CD4-positive, alpha-beta T cell treated with Interleukin-4 for 4 hours (primary cell): Measurements from ENCODE around the gene EIF4E1B.
"Not testable (repeated sequence)": the region's sequence is repeated elsewhere in the genome, so short reads cannot be mapped to it uniquely, and the experiment has no call there.

Experiments
- DNase-seq: peaks from one replicate; pipeline ENCODE4 v3.0.0-alpha.2; 2020

Gene EIF4E1B

DNA sequence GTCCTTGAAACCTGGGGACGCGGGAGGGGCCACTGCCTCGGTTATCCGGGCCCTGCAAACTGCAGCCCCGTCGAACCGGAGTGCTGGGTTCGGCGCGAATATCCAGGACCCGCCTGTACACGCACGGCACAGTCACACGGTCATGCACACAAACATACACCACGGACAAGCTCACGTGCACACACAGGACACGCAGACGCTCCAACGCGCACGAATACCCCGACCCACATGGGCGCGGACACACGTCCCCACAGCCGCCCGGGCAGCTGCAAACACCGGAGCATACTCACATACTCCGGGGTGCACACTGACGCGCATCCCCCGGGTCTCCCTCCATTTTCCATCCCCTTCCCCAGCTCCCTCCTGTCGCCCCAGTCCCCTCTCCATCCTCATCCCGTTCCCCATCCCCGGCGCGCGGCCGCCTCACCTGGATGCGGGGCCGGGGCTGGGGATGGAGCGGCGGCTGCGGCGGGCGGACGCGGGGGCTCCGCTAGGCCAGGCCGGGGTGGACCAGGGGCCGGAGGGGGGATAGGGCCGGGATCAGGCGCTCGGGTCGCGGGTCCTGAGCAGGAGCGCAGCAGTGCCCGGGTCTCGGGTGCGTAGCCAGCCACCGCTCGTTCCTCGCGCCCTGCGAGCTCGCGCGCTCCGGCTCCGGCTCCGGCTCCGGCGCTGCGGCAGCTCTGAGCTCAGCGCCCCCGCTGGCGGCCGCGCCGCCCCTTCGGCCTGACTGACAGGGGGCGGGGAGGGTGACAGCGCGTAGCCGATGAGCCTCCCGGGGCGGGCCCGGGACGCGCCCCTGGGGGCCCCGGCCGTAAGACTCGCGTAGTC lies at the start of gene EIF4E1B, which contains the start of gene SNCB:
Gene EIF4E1B, plus strand, starts transcription at position 823 of the 828 bp plus-strand sequence. CDS start 12,113 bp downstream, outside the sequence.
Gene SNCB, minus strand, starts transcription at position 682 of the 828 bp plus-strand sequence. CDS start 880 bp downstream, outside the sequence.
- no peak for DNase-seq

DNA sequence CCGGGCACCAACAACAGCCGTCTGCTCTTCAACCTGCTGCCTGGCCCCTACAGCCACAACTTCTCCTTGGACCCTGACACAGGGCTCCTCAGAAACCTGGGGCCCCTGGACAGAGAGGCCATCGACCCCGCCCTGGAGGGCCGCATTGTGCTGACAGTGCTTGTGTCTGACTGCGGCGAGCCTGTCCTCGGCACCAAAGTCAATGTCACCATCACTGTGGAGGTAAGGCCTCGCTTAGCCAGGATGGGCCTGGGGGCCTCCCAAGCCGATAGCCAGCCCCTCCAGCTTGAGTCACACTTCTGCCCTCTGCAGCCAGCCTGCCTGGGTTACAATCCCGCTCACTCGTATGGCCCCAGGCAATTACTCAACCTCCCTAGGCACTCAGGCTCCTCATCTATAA lies 49.1 kb upstream of the EIF4E1B start:
- DNase-seq, result no peak

GRCh38 chr5:176583076-176583475 lies 47.4 kb upstream of the EIF4E1B start:
- no peak for DNase-seq

- DNase-seq, result no peak
Measured at GRCh38 chr5:176587398-176587797, 43.1 kb upstream of the EIF4E1B start.

- DNase-seq, result no peak
Measured at GRCh38 chr5:176588297-176588696, 42.2 kb upstream of the EIF4E1B start.

- DNase-seq, result no peak
Measured at GRCh38 chr5:176589039-176589769, 41.3 kb upstream of the EIF4E1B start.

GRCh38 chr5:176590035-176590717 lies 40.3 kb upstream of the EIF4E1B start:
- no peak for DNase-seq

GRCh38 chr5:176591667-176592066 lies 38.8 kb upstream of the EIF4E1B start:
- DNase-seq, result not testable (repeated sequence)

DNA sequence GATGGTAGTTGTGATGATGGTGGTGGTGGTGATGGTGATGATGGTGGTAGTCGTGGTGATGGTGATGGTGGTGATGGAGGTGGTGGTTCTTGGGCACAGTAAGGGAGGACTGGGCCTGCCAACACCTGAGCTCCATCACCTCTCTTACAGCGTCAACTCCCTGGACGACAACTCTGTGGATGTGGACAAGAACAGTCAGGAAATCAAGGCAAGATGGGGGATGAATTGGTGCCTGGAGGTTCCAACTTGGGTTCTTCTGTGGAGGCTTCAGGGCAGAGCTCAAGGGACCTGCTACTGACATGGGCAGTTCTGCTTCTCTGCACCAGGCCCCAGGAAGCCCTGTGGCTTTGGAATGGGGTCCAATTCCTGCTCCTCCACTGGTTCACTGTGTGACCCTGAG lies 37.9 kb upstream of the EIF4E1B start:
- DNase-seq, result no peak

- DNase-seq, result no peak
Measured at GRCh38 chr5:176593273-176593869, 37.1 kb upstream of the EIF4E1B start.

- no peak for DNase-seq
Measured at GRCh38 chr5:176594554-176594953, 35.9 kb upstream of the EIF4E1B start.

- DNase-seq, result no peak
Measured at GRCh38 chr5:176595386-176595943, 35.0 kb upstream of the EIF4E1B start.

GRCh38 chr5:176596069-176596644 lies 34.3 kb upstream of the EIF4E1B start:
- no peak for DNase-seq

DNA sequence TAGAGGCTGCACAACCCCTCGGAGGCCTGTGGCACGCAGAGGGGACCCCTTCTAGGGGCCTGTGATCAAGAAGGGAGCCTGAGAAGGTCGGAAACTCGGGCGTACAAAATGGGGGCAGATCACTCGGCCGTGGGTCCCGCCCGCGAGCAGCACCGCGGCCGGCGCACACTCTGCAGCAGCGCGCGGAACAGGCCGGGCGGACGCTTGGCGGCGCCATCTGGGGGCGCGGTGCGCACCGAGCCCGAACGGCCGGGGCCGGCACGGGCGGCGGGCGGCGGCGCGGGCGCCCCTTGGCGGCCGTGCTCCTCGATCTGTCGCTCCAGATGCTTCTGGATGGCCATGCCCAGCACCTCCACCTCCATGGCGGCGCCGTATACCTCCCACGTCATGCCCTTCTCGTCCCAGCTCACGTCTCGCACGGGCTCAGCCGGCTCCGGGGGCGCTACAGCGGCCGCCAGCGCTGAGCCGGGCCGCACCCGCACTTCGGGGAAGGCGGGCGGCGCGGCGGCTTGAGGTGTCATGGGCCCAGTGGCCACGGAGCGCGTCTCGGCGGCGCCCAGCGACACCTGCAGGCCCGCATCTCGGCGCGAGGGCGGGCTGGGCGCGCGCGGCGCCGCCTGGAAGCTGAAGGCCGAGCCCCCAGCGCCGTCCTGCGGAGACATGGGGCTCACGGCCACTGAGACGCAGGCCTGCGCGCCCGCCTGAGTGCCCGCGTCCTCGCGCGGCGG lies 33.6 kb upstream of the EIF4E1B start:
- DNase-seq, result peak; percentile 75

GRCh38 chr5:176597417-176598389 lies 32.8 kb upstream of the EIF4E1B start:
- DNase-seq, result no peak

DNA sequence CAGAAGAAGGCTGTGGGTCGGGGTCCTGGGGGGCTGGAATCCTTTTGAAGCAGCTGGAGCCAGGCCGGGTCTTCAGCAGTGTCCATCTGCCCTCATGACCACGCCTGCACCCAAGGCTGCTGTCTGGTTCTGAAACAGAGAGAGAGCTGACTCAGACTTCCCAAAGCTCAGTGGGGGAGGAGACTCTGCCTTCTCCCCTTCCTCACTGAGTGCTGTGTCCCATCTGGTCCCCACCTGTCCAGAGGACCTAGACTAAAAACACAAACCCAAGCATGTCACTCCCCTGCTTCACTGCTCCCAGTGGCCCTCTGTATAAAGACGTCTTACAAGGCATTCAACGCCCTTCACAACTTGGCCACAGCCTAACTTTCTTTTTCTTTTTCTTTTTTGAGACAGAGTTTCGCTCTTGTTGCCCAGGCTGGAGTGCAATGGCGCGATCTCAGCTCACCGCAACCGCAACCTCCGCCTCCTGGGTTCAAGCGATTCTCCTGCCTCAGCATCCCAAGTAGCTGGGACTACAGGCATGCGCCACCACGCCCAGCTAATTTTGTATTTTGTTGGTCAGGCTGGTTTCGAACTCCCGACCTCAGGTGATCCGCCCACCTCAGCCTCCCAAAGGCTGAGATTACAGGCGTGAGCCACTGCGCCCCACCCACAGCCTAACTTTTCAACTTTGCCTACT lies 30.6 kb upstream of the EIF4E1B start:
- DNase-seq, result not testable (repeated sequence)

- DNase-seq, result no peak
Measured at GRCh38 chr5:176601901-176602482, 28.5 kb upstream of the EIF4E1B start.

GRCh38 chr5:176603091-176603490 lies 27.4 kb upstream of the EIF4E1B start:
- DNase-seq, result no peak

- no peak for DNase-seq
Measured at GRCh38 chr5:176606032-176606431, 24.4 kb upstream of the EIF4E1B start.
